KMS-11 (cell line): ENCODE results near the gene CAPS.

Experiments used
- H2AFZ ChIP-seq: fragments of 200-600 bp; sonication (generic); 2 replicates; pipeline ENCODE4 v1.6.1; 2016; ENCODE audit warnings: antibody characterized with exemption, mixed run types, low read depth
- H3K27ac ChIP-seq: fragments of 200-600 bp; sonication (generic); 2 replicates; pipeline ENCODE4 v1.6.1; 2016; ENCODE audit warnings: mild to moderate bottlenecking, mixed run types
- H3K27me3 ChIP-seq: fragments of 200-600 bp; sonication (generic); 2 replicates; pipeline ENCODE4 v1.6.1; 2017; ENCODE audit warnings: mild to moderate bottlenecking, low read depth, mixed run types, moderate library complexity; ENCODE audit not compliant: insufficient read depth
- H3K36me3 ChIP-seq: fragments of 200-600 bp; sonication (generic); 2 replicates; pipeline ENCODE4 v1.6.1; 2017; ENCODE audit warnings: mild to moderate bottlenecking, mixed run types; ENCODE audit not compliant: insufficient read depth
- H3K4me1 ChIP-seq: fragments of 200-600 bp; sonication (generic); 2 replicates; pipeline ENCODE4 v1.6.1; 2016; ENCODE audit warnings: mild to moderate bottlenecking, low read depth, mixed run types; ENCODE audit not compliant: poor library complexity, severe bottlenecking
- H3K4me2 ChIP-seq: fragments of 200-600 bp; sonication (generic); 2 replicates; pipeline ENCODE4 v1.7.0; 2016; ENCODE audit warnings: mild to moderate bottlenecking, mixed run types
- H3K4me3 ChIP-seq: fragments of 200-600 bp; sonication (generic); IDR thresholded peaks from 2 replicates; pipeline ENCODE4 v1.6.1; 2017; ENCODE audit warnings: low read depth, low read length, mixed read lengths; ENCODE audit not compliant: insufficient read depth
- H3K79me2 ChIP-seq: fragments of 200-600 bp; sonication (generic); 2 replicates; pipeline ENCODE4 v1.6.1; 2016; ENCODE audit warnings: low read depth, mixed run types; ENCODE audit not compliant: insufficient read depth
- H3K9ac ChIP-seq: fragments of 200-600 bp; sonication (generic); 2 replicates; pipeline ENCODE4 v1.6.1; 2016; ENCODE audit warnings: mild to moderate bottlenecking, mixed run types
- H4K20me1 ChIP-seq: fragments of 200-600 bp; sonication (generic); 2 replicates; pipeline ENCODE4 v1.6.1; 2016; ENCODE audit warnings: mild to moderate bottlenecking, mixed run types; ENCODE audit not compliant: insufficient read depth
- TF ChIP-seq, protein P1 (sequence below): fragments of 200-600 bp; sonication (generic); conservative IDR thresholded peaks from 2 replicates; pipeline ENCODE4 v1.6.1; 2017; ENCODE audit warnings: low read depth, mild to moderate bottlenecking, antibody characterized with exemption, low read length, moderate library complexity, mixed read lengths

CAPS gene

DNA sequence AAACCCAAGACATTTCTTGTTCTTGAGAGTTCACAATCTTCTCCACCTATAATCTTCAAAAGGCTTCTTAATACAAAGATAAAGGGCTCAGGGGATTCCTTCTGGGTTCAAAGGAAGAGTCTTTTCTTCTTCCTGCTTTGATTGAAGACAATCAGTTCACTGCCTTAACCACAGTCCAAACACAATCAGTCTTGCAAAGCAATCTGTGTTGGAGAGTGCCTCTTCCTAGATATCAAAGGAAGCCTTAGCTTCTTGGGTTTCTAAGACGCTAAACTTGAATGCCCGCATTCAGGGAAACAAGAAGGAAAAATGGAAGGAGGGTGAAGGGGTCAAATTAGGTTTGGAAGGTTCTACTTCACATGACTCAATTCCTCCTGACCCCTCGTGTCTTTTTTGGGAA, 36.7 kb downstream of the CAPS start:
- Histone ChIP-seq H3K27me3 (no peaks in the 10 kb centered on the region), H3K4me2 (no peak overlapping the region), H3K4me1 (peaks cover 29% of the 10 kb centered on the region), H3K4me3 (no peak overlapping the region), H2AFZ (no peak overlapping the region), H3K36me3 (no peaks in the 10 kb centered on the region), H3K79me2 (peaks cover 56% of the 10 kb centered on the region), H4K20me1 (no peaks in the 10 kb centered on the region), H3K27ac (no peak overlapping the region), H3K9ac (no peak overlapping the region)
- TF ChIP-seq, protein P1, sequence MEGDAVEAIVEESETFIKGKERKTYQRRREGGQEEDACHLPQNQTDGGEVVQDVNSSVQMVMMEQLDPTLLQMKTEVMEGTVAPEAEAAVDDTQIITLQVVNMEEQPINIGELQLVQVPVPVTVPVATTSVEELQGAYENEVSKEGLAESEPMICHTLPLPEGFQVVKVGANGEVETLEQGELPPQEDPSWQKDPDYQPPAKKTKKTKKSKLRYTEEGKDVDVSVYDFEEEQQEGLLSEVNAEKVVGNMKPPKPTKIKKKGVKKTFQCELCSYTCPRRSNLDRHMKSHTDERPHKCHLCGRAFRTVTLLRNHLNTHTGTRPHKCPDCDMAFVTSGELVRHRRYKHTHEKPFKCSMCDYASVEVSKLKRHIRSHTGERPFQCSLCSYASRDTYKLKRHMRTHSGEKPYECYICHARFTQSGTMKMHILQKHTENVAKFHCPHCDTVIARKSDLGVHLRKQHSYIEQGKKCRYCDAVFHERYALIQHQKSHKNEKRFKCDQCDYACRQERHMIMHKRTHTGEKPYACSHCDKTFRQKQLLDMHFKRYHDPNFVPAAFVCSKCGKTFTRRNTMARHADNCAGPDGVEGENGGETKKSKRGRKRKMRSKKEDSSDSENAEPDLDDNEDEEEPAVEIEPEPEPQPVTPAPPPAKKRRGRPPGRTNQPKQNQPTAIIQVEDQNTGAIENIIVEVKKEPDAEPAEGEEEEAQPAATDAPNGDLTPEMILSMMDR = no peak

DNA sequence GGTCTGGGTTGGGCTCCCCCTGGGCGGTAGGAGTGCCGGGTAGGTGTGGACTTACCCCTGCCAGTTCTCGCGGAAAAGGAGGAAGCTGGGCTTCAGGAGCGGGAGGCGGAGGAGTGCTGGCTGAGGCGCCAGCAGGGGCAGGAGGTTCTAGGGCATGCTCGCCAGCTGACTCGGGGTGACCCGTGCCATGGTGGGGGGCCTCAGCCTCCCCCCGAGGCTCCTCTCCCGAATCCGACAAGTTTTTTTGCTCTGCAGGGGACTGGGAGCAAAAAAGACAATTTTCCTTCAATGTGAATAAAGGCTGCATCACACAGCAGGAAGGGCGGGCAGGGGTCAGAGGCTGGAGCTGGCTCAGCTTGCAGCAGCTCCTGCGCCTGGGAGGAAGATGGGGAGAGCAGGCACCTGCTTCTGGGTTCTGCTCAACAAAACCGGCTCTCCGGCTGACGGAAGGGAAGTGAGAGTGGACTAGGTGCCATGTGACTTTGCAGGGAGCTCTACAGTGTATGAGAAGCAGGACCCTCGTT, 37.3 kb downstream of the CAPS start:
- H3K4me2 ChIP-seq = no peak overlapping the region
- peaks cover 62% of the 10 kb centered on the region for H3K79me2 ChIP-seq
- H3K36me3 ChIP-seq = no peaks in the 10 kb centered on the region
- H3K4me3 ChIP-seq = no peak overlapping the region
- H3K9ac ChIP-seq = no peak overlapping the region
- H4K20me1 ChIP-seq = peaks cover 3% of the 10 kb centered on the region; the same call in 1 of the 2 replicates
- H3K4me1 ChIP-seq = peaks cover 35% of the 10 kb centered on the region
- TF ChIP-seq, protein P1 = no peak
- no peak overlapping the region for H3K27ac ChIP-seq
- H3K27me3 ChIP-seq = no peaks in the 10 kb centered on the region
- no peak overlapping the region for H2AFZ ChIP-seq

DNA sequence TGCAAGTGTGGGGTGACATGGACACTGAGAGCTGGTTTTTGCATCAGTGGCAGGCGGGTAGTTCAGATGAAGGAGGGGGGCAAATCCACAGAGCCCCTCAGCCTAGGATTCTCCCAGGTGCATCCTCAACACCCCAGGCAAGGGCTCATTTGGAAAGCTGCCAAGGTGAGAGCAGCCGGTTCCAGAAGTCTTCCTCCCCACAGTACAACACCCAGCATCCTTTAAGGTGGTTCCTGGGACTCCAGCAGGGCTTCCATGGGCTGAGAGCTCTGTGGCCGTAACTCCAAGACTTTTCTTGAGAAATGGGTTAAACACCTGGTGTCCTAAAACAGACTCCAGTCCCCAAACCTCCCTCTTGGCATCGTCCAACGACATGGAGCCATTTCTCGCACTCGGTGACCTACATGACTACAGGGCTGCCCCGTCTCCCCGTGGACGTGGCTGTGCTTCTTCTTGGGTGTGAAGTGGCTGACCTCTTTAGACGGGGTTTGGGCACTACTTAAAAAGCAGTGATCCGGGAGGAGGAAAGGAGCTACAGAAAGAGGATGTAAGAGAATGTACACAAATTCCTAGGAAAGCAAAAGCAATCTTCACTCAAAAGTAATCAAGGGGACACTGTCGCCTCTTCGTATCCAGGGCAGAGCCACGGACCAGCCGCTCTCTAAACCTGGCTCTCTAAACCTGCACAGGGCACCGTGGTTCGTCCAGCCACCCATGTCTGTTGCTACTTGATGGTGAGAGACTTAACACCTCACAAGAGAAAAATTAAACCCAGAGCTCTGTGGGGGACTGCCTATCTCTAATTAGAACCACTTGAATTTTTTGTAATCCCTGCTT, 38.4 kb downstream of the CAPS start:
- peaks cover 70% of the 10 kb centered on the region for H3K79me2 ChIP-seq
- H3K27ac ChIP-seq = no peak overlapping the region
- no peak overlapping the region for H3K4me2 ChIP-seq
- H3K9ac ChIP-seq = no peak overlapping the region
- H4K20me1 ChIP-seq = peaks cover 8% of the 10 kb centered on the region; the same call in 1 of the 2 replicates
- H3K4me1 ChIP-seq = peaks cover 43% of the 10 kb centered on the region
- no peak overlapping the region for H3K4me3 ChIP-seq
- TF ChIP-seq, protein P1 = no peak
- H3K27me3 ChIP-seq = no peaks in the 10 kb centered on the region
- H3K36me3 ChIP-seq = no peaks in the 10 kb centered on the region
- H2AFZ ChIP-seq = no peak overlapping the region

DNA sequence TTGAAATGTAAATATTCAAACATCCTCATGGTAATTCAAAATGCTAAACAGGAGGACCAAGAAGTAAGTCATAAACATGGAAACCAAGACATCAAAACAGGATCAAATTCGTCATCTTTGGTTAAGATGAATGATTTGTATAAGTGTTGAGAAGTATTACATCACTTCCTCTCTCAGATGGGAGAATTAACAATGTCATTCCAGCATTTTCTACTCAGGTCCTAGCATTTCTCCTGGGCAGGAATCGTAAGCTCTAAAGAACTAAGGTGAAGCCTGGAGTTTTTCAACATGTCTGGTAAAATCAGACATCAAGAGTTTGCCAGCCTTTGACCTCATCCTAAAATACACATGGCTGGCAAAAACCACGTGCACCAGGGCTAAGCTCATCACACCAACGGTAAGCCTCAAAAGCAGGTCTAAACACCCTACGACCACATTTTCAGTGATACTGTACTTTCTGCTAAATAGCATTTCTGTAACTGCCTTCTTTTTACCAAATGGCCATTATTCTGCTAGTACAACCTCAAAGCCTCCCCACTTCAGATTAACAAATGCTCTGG, 39.1 kb downstream of the CAPS start:
- Histone ChIP-seq H3K27ac (no peak overlapping the region; the same call in 1 of the 2 replicates), H3K9ac (no peak overlapping the region; the same call in 1 of the 2 replicates), H3K4me1 (peaks cover 43% of the 10 kb centered on the region), H3K4me2 (peak overlapping the region; percentile 21), H2AFZ (no peak overlapping the region), H3K4me3 (no peak overlapping the region), H3K36me3 (no peaks in the 10 kb centered on the region), H4K20me1 (peaks cover 8% of the 10 kb centered on the region; the same call in 1 of the 2 replicates), H3K79me2 (peaks cover 77% of the 10 kb centered on the region), H3K27me3 (no peaks in the 10 kb centered on the region)
- TF ChIP-seq, protein P1 = no peak
